Trophoblast cell (in vitro differentiated cells and primary cell): ENCODE results near the gene PLEKHM2.
"Not testable (repeated sequence)": the region's sequence is repeated elsewhere in the genome, so short reads cannot be mapped to it uniquely, and the experiment has no call there.

Experiments used
- DNase-seq, 2 donors: peaks; one replicate each; pipeline ENCODE4 v3.0.0-alpha.2; 2016
- H2AFZ ChIP-seq: 2 replicates; pipeline ENCODE4 v1.6.1; 2013; ENCODE audit warnings: low read length, moderate library complexity, mild to moderate bottlenecking; ENCODE audit not compliant: insufficient read depth, poor library complexity
- H2AK5ac ChIP-seq: 2 replicates; pipeline ENCODE4 v1.6.1; 2013; ENCODE audit warnings: mild to moderate bottlenecking, low read length
- H2BK120ac ChIP-seq: 2 replicates; pipeline ENCODE4 v1.6.1; 2013; ENCODE audit warnings: low read length, mild to moderate bottlenecking, moderate library complexity; ENCODE audit not compliant: insufficient read depth, poor library complexity
- H2BK12ac ChIP-seq: 2 replicates; pipeline ENCODE4 v1.6.1; 2013; ENCODE audit warnings: mild to moderate bottlenecking, low read length, moderate library complexity
- H2BK5ac ChIP-seq: 2 replicates; pipeline ENCODE4 v1.6.1; 2013; ENCODE audit warnings: low read length, low read depth, moderate library complexity, mild to moderate bottlenecking; ENCODE audit not compliant: poor library complexity
- H3K14ac ChIP-seq: 2 replicates; pipeline ENCODE4 v1.6.1; 2013; ENCODE audit warnings: mild to moderate bottlenecking, low read length
- H3K18ac ChIP-seq: 2 replicates; pipeline ENCODE4 v1.6.1; 2013; ENCODE audit warnings: mild to moderate bottlenecking, low read length
- H3K23ac ChIP-seq: 2 replicates; pipeline ENCODE4 v1.6.1; 2013; ENCODE audit warnings: low read length
- H3K27ac ChIP-seq: 2 replicates; pipeline ENCODE4 v1.5.1; 2013; ENCODE audit warnings: low read depth, mild to moderate bottlenecking, inconsistent platforms, low read length, moderate library complexity
- H3K27me3 ChIP-seq: 2 replicates; pipeline ENCODE4 v1.6.1; 2013; ENCODE audit warnings: inconsistent platforms, mild to moderate bottlenecking, low read length, moderate library complexity; ENCODE audit not compliant: insufficient read depth
- H3K36me3 ChIP-seq, 2 experiments: 1 replicate in 1 of 2; 2 replicates in 1 of 2; pipeline ENCODE4 v1.6.1; 2013; ENCODE audit warnings: low read length in 2 of 2, mild to moderate bottlenecking in 2 of 2, moderate library complexity in 1 of 2; ENCODE audit not compliant: insufficient read depth in 2 of 2, control insufficient read depth in 1 of 2
- H3K4ac ChIP-seq: 2 replicates; pipeline ENCODE4 v1.6.1; 2013; ENCODE audit warnings: low read depth, mild to moderate bottlenecking, low read length, moderate library complexity
- H3K4me1 ChIP-seq, 2 experiments: 1 replicate in 1 of 2; 2 replicates in 1 of 2; pipeline ENCODE4 v1.6.1; 2013; ENCODE audit warnings: low read length in 2 of 2, mild to moderate bottlenecking in 2 of 2, moderate library complexity in 1 of 2; ENCODE audit not compliant: insufficient read depth in 2 of 2, control insufficient read depth in 1 of 2
- H3K4me2 ChIP-seq: 2 replicates; pipeline ENCODE4 v1.6.1; 2013; ENCODE audit warnings: inconsistent platforms, mild to moderate bottlenecking, low read length, moderate library complexity
- H3K4me3 ChIP-seq: 2 replicates; pipeline ENCODE4 v1.5.1; 2013; ENCODE audit warnings: mild to moderate bottlenecking, low read depth, low read length, inconsistent platforms
- H3K79me1 ChIP-seq: one replicate; pipeline ENCODE4 v1.6.1; 2013; ENCODE audit warnings: low read length
- H3K79me2 ChIP-seq: 2 replicates; pipeline ENCODE4 v1.6.1; 2013; ENCODE audit warnings: low read length, mild to moderate bottlenecking; ENCODE audit not compliant: control insufficient read depth, insufficient read depth, poor library complexity
- H3K9ac ChIP-seq: 2 replicates; pipeline ENCODE4 v1.6.1; 2013; ENCODE audit warnings: mild to moderate bottlenecking, low read length
- H3K9me3 ChIP-seq: 2 replicates; pipeline ENCODE4 v1.6.1; 2013; ENCODE audit warnings: low read depth, mild to moderate bottlenecking, control low read depth, inconsistent platforms, low read length; ENCODE audit not compliant: insufficient read depth
- H4K12ac ChIP-seq: 2 replicates; pipeline ENCODE4 v1.6.1; 2013; ENCODE audit warnings: low read depth, mild to moderate bottlenecking, low read length, moderate library complexity
- H4K8ac ChIP-seq: 2 replicates; pipeline ENCODE4 v1.6.1; 2013; ENCODE audit warnings: low read depth, mild to moderate bottlenecking, low read length, moderate library complexity
- H4K91ac ChIP-seq: one replicate; pipeline ENCODE4 v1.6.1; 2013; ENCODE audit warnings: low read depth, mild to moderate bottlenecking, low read length, moderate library complexity
- WGBS: extraction: QIAGEN DNeasy Blood & Tissue Kit; methylation state at CpG from one replicate; pipeline ENCODE4 v1.1.7; 2013; ENCODE audit warnings: missing lambda C conversion rate; ENCODE audit not compliant: insufficient read length, insufficient coverage; ENCODE audit errors: extremely low coverage; 5-methylcytosine and 5-hydroxymethylcytosine counted together

Gene PLEKHM2

GRCh38 chr1:15696956-15697521 lies 12.9 kb downstream of the PLEKHM2 start:
- peaks cover 6 to 9% of the 10 kb centered on the region in 2 experiments for H3K36me3 ChIP-seq
- WGBS = no CpG with 5 or more reads among the region's 10 CpGs

DNA sequence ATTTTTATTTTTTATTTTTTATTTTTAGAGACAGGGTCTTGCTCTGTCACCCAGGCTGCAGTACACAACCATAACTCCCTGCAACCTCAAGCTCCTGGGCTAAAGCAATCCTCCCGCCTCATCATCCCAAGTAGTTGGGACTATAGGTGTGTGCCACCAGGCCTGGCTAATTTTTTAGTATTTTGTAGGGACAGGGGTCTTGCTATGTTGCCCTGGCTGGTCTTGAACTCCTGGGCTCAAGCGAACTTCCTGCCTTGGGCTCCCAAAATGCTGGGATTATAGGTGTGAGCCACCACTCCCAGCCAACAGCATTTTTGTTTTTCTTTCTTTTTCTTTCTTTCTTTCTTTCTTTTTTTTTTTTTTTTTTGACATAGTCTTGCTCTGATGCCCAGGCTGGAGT lies 14.1 kb downstream of the PLEKHM2 start:
- no peaks in the 10 kb centered on the region for H3K27me3 ChIP-seq
- H2BK120ac ChIP-seq = no peak overlapping the region
- H2BK12ac ChIP-seq = no peak overlapping the region
- no peaks in the 10 kb centered on the region for H3K79me1 ChIP-seq
- no peak overlapping the region for H3K18ac ChIP-seq
- no peak overlapping the region for H3K14ac ChIP-seq
- no peak overlapping the region for H2BK5ac ChIP-seq
- no peak overlapping the region for H2AK5ac ChIP-seq
- H3K9me3 ChIP-seq = peaks cover 3% of the 10 kb centered on the region
- H4K91ac ChIP-seq = no peak overlapping the region
- WGBS = no CpG with 5 or more reads among the region's 2 CpGs
- no peak overlapping the region for H3K9ac ChIP-seq
- H3K4me3 ChIP-seq = no peak overlapping the region
- peaks cover 7% of the 10 kb centered on the region for H3K79me2 ChIP-seq
- H3K4me1 ChIP-seq = peaks cover 0 to 5% of the 10 kb centered on the region in 2 experiments
- H3K4me2 ChIP-seq = no peak overlapping the region
- no peak for DNase-seq
- no peak overlapping the region for H3K27ac ChIP-seq
- no peak overlapping the region for H4K12ac ChIP-seq
- no peak overlapping the region for H3K23ac ChIP-seq
- H3K4ac ChIP-seq = no peak overlapping the region
- H3K36me3 ChIP-seq = peaks cover 8 to 10% of the 10 kb centered on the region in 2 experiments
- H4K8ac ChIP-seq = no peak overlapping the region
- no peak overlapping the region for H2AFZ ChIP-seq

More at GRCh38 chr1:15696956-15697521, 12.9 kb downstream of the PLEKHM2 start:
- Histone ChIP-seq H3K14ac (no peak overlapping the region), H2BK12ac (no peak overlapping the region), H3K27ac (no peak overlapping the region), H3K9me3 (peaks cover 2% of the 10 kb centered on the region), H3K23ac (no peak overlapping the region), H2AK5ac (no peak overlapping the region), H2AFZ (no peak overlapping the region), H3K9ac (no peak overlapping the region), H2BK5ac (no peak overlapping the region), H4K12ac (no peak overlapping the region), H3K4me1 (no peaks in the 10 kb centered on the region), H3K79me1 (no peaks in the 10 kb centered on the region), H3K27me3 (no peaks in the 10 kb centered on the region), H3K4ac (no peak overlapping the region), H3K4me3 (no peak overlapping the region), H2BK120ac (no peak overlapping the region), H3K79me2 (peaks cover 7% of the 10 kb centered on the region), H4K8ac (no peak overlapping the region), H4K91ac (no peak overlapping the region), H3K4me2 (no peak overlapping the region), H3K18ac (no peak overlapping the region)
- no peak for DNase-seq

DNA sequence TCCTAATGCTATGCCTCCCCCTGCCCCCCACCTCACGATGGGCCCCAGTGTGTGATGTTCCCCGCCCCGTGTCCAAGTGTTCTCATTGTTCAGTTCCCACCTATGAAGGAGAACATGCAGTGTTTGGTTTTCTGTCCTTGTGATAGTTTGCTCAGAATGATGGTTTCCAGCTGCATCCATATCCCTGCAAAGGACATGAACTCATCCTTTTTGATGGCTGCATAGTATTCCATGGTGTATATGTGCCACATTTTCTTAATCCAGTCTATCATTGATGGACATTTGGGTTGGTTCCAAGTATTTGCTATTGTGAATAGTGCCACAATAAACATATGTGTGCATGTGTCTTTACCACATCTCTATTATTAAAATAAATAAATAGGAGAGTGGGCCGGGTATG lies 15.2 kb downstream of the PLEKHM2 start:
- not testable (repeated sequence) for H4K12ac ChIP-seq, DNase-seq, H3K27ac ChIP-seq, H2AK5ac ChIP-seq, H3K18ac ChIP-seq, H2BK12ac ChIP-seq, H4K8ac ChIP-seq, H3K4me1 ChIP-seq, H3K4me2 ChIP-seq, H3K23ac ChIP-seq, H4K91ac ChIP-seq, H3K4me3 ChIP-seq, H3K4ac ChIP-seq, H3K9me3 ChIP-seq, H3K27me3 ChIP-seq, H3K9ac ChIP-seq, H3K14ac ChIP-seq, H3K79me1 ChIP-seq, H2BK120ac ChIP-seq, H2AFZ ChIP-seq, H3K79me2 ChIP-seq, H2BK5ac ChIP-seq
- WGBS = no CpG with 5 or more reads among the region's 4 CpGs
- H3K36me3 ChIP-seq = peaks cover 2 to 10% of the 10 kb centered on the region in 2 experiments

DNA sequence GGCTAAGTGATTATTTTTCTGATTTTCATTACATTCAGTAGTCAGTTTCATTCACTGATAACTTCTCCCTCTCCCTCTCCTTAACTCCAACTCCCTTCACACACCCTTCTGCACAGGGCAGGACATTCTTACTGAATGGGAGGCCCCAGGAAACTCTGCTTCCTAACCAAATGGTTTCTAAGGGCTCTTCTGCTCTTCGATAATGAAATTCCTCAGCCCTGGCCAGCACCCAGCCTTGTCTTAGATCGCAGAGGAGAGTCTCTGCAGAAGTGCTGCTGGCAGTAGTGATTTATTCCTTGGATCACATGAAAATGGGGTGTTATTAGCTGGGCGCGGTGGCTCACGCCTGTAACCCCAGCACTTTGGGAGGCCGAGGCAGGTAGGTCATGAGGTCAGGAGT lies 16.4 kb downstream of the PLEKHM2 start:
- no peak overlapping the region for H2BK120ac ChIP-seq
- peaks cover 2 to 8% of the 10 kb centered on the region in 2 experiments for H3K4me1 ChIP-seq
- no peaks in the 10 kb centered on the region for H3K79me1 ChIP-seq
- no CpG with 5 or more reads among the region's 6 CpGs for WGBS
- H3K23ac ChIP-seq = no peak overlapping the region
- no peak overlapping the region for H3K14ac ChIP-seq
- H2AFZ ChIP-seq = no peak overlapping the region
- no peak overlapping the region for H2BK5ac ChIP-seq
- H4K12ac ChIP-seq = no peak overlapping the region
- H3K18ac ChIP-seq = no peak overlapping the region
- no peak overlapping the region for H3K27ac ChIP-seq
- no peak overlapping the region for H4K91ac ChIP-seq
- H3K4me3 ChIP-seq = no peak overlapping the region
- H3K79me2 ChIP-seq = peaks cover 4% of the 10 kb centered on the region
- H3K9ac ChIP-seq = no peak overlapping the region
- peaks cover 3% of the 10 kb centered on the region for H3K9me3 ChIP-seq
- H2BK12ac ChIP-seq = no peak overlapping the region
- H3K4ac ChIP-seq = no peak overlapping the region
- no peak overlapping the region for H3K4me2 ChIP-seq
- no peaks in the 10 kb centered on the region for H3K27me3 ChIP-seq
- H2AK5ac ChIP-seq = no peak overlapping the region
- H4K8ac ChIP-seq = no peak overlapping the region
- peaks cover 11 to 19% of the 10 kb centered on the region in 2 experiments for H3K36me3 ChIP-seq
- DNase-seq = no peak
